Progenitor cell of endocrine pancreas (in vitro differentiated cells): ENCODE measurements around the gene IFT122. TPM values are rescaled to one million over a fixed set of nuclear protein-coding genes. Genes with fewer than 3 reads are reported as not detected.

Source experiments
- DNase-seq: peaks from one replicate; pipeline ENCODE4 v3.0.0; 2021; ENCODE audit warnings: low spot score; ENCODE audit not compliant: unreplicated experiment
- H3K27ac Mint-ChIP-seq: 2 replicates; pipeline ENCODE4 v1.8.0; 2021; ENCODE audit warnings: mild to moderate bottlenecking, moderate library complexity, mixed read lengths
- H3K27me3 Mint-ChIP-seq: 2 replicates; pipeline ENCODE4 v1.8.0; 2021; ENCODE audit warnings: mixed read lengths
- H3K36me3 Mint-ChIP-seq: 2 replicates; pipeline ENCODE4 v1.8.0; 2022; ENCODE audit warnings: mixed read lengths; ENCODE audit not compliant: insufficient read depth
- H3K4me1 Mint-ChIP-seq: 2 replicates; pipeline ENCODE4 v1.8.0; 2021; ENCODE audit warnings: low read depth, mixed read lengths
- H3K4me3 Mint-ChIP-seq: 2 replicates; pipeline ENCODE4 v1.8.0; 2021; ENCODE audit warnings: low read depth, mild to moderate bottlenecking, moderate library complexity, mixed read lengths
- H3K9me3 Mint-ChIP-seq: 2 replicates; pipeline ENCODE4 v1.8.0; 2021; ENCODE audit warnings: low read depth, mixed read lengths
- CTCF ChIP-seq: fragments of 200-600 bp; sonication (generic); IDR thresholded peaks from one replicate; pipeline ENCODE4 v1.5.0; 2021; ENCODE audit warnings: antibody characterized with exemption, mild to moderate bottlenecking; ENCODE audit not compliant: unreplicated experiment
- total RNA-seq: library from RNA; stranded (reverse); gene quantifications from 2 replicates; pipeline ENCODE4 v1.2.1, GENCODE V29; 2021

The IFT122 gene
- total RNA-seq, 1 donor from 2014 or later = 75.6 TPM

DNA sequence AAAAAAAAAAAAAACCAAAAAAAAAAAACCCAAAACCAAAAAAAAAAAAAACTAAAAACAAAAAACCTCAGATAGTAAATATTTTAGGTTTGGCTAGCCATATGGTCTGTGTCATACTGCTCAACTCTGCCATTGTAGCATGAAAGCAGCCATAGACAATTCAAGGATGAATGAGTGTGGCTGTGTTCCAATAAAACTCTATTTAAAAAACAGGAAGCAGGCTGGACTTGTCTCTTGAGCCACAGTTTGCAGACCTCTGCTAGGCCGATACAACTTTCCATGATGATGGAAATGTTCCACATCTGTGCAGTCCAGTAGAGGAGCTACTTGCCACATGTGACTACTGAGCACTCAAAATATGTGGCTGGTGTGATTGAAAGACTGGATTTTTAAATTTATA is 22.7 kb upstream of the IFT122 start:
- H3K9me3 Mint-ChIP-seq = no peaks in the 10 kb centered on the region
- DNase-seq = no peak
- H3K4me3 Mint-ChIP-seq = no peak overlapping the region
- H3K4me1 Mint-ChIP-seq = no peaks in the 10 kb centered on the region
- no peaks in the 10 kb centered on the region for H3K27me3 Mint-ChIP-seq
- no peak overlapping the region for H3K27ac Mint-ChIP-seq
- no peak for TF ChIP-seq CTCF
- H3K36me3 Mint-ChIP-seq = peaks cover 5% of the 10 kb centered on the region

GRCh38 chr3:129418041-129418973 is 21.7 kb upstream of the IFT122 start:
- Mint-ChIP-seq H3K27ac (no peak overlapping the region), H3K4me1 (no peaks in the 10 kb centered on the region), H3K4me3 (no peak overlapping the region), H3K27me3 (no peaks in the 10 kb centered on the region), H3K36me3 (peaks cover 5% of the 10 kb centered on the region), H3K9me3 (no peaks in the 10 kb centered on the region)
- no peak for DNase-seq
- TF ChIP-seq CTCF = no peak

DNA sequence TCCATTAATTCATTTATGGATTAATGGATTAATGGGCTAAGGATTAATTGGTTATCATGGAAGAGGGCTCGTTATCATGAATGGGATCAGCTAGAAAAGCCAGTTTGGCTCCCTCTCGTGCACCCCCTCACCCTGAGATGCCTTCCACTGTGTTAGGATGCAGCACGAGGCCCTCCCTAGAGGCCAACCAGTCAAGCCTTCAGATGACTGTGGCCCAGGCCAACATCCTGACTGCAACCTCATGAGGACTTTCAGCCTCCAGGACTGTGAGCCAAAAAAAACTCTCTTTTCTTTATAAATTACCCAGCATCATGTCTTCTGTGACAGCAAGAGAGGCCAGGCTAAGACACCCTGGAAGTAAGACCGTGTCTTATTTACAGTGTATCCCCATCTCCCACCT is 20.5 kb upstream of the IFT122 start:
- Mint-ChIP-seq H3K27ac (no peak overlapping the region), H3K9me3 (no peaks in the 10 kb centered on the region), H3K4me3 (no peak overlapping the region), H3K4me1 (peaks cover 10% of the 10 kb centered on the region), H3K27me3 (no peaks in the 10 kb centered on the region), H3K36me3 (peaks cover 5% of the 10 kb centered on the region)
- DNase-seq = no peak
- no peak for TF ChIP-seq CTCF

DNA sequence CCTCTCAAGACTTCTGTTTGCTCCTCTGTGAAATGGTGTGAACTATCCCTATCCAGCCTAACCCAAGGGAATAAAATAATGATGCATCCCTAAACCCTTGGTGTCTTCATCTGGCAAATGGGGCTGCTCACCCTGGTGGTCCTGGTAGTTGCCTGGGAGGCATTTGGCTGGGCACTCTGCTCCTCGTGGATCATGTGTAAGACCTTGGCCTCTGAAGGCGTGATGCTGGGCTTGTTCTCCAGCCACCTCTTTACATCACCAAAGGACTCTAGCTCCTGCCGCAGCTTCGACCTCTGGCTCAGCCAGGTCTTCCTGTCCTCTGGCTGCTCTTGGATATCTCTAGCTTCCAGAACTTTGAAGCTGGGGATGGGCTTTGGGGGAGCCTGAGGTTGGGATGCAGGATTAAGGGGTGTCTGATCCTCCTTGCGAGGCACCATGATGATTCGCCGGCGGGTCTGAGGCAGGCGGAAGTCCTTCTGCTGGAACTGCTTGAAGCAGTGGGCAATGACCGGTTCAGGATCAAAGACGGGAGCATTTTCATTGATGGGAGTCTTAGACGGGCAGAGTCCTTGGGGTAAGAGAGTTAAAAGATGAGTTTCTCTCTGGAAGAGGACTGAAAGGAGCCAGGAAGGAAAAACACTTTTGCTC is 18.7 kb upstream of the IFT122 start:
- no peaks in the 10 kb centered on the region for H3K9me3 Mint-ChIP-seq
- no peak overlapping the region for H3K27ac Mint-ChIP-seq
- H3K4me1 Mint-ChIP-seq = peaks cover 12% of the 10 kb centered on the region
- no peaks in the 10 kb centered on the region for H3K27me3 Mint-ChIP-seq
- H3K4me3 Mint-ChIP-seq = no peak overlapping the region
- TF ChIP-seq CTCF = no peak
- no peak for DNase-seq
- H3K36me3 Mint-ChIP-seq = peaks cover 5% of the 10 kb centered on the region

GRCh38 chr3:129421988-129422745 is 17.9 kb upstream of the IFT122 start:
- TF ChIP-seq CTCF = no peak
- H3K4me3 Mint-ChIP-seq = no peak overlapping the region
- no peak for DNase-seq
- H3K4me1 Mint-ChIP-seq = peaks cover 12% of the 10 kb centered on the region
- peaks cover under 1% of the 10 kb centered on the region for H3K27me3 Mint-ChIP-seq
- H3K36me3 Mint-ChIP-seq = peaks cover 5% of the 10 kb centered on the region
- no peaks in the 10 kb centered on the region for H3K9me3 Mint-ChIP-seq
- H3K27ac Mint-ChIP-seq = no peak overlapping the region
